K562 (cell line): ENCODE measurements around the gene GOLIM4. TPM values are rescaled to one million over a fixed set of nuclear protein-coding genes. Genes with fewer than 3 reads are reported as not detected.

Source experiments
- DIDO1 ChIP-seq: fragments of 450-650 bp; IDR thresholded peaks from 2 replicates; pipeline ENCODE4 v1.6.1; 2016; ENCODE audit warnings: low read depth, missing biosample characterization, missing genetic modification characterization
- L3MBTL2 ChIP-seq: fragments of 450-650 bp; IDR thresholded peaks from 2 replicates; pipeline ENCODE4 v1.6.1; 2016; ENCODE audit warnings: mild to moderate bottlenecking, moderate library complexity
- MNT ChIP-seq, 2 experiments: fragments of 450-650 bp; conservative IDR thresholded peaks; 2 replicates each; pipeline ENCODE4 v1.6.1; 2017; ENCODE audit warnings: mild to moderate bottlenecking in 2 of 2, moderate library complexity in 2 of 2
- RBBP5 ChIP-seq: fragments of 200-600 bp; sonication (generic); IDR thresholded peaks from 2 replicates; pipeline ENCODE4 v1.6.1; 2012; ENCODE audit warnings: borderline replicate concordance, mild to moderate bottlenecking, low read length, control low read depth, inconsistent platforms; ENCODE audit not compliant: insufficient read depth, poor library complexity, severe bottlenecking
- ZC3H11A ChIP-seq: IDR thresholded peaks from 2 replicates; pipeline ENCODE4 v1.6.1; 2012; ENCODE audit warnings: low read depth, low read length, improper control_type of control experiment
- ZNF217 ChIP-seq: sonication (generic); formaldehyde crosslinking; IDR thresholded peaks from 2 replicates; pipeline ENCODE4 v1.8.0; 2022; ENCODE audit warnings: mild to moderate bottlenecking, missing genetic modification reagents
- polyA plus RNA-seq, 8 experiments: library from polyadenylated mRNA; depleted of rRNA in 4 of 8; stranded (reverse) in 5 of 8; unstranded in 3 of 8; fragments of >200 nt; fragmentation: Nextera tagmentation in 2 of 8; fragmentation: Illumina TruSeq in 1 of 8; extraction: Ambion mirVana in 2 of 8; extraction: Trizol in 1 of 8; gene quantifications; 2 replicates each; pipeline versions ENCODE4 v1.2.1 to v1.2.3, GENCODE V29; 2011 to 2014; ENCODE audit warnings: inconsistent platforms in 1 of 8, missing spikeins in 1 of 8
- total RNA-seq, 7 experiments: library from RNA; depleted of rRNA in 6 of 7; stranded (reverse); fragments of >200 nt in 6 of 7; fragmentation: Illumina TruSeq in 2 of 7; extraction: Trizol in 2 of 7; gene quantifications; 2 replicates each; pipeline versions ENCODE4 v1.2.1 to v1.2.3, GENCODE V29; 2011 to 2021; ENCODE audit warnings: low replicate concordance in 1 of 7
- TF ChIP-seq, protein P1 (sequence below), 2 experiments: IDR thresholded peaks; 2 replicates each; pipeline ENCODE4 v1.6.1; 2011; ENCODE audit warnings: borderline replicate concordance in 1 of 2, control low read depth in 1 of 2, low read depth in 1 of 2, low read length in 1 of 2, mild to moderate bottlenecking in 1 of 2, mixed read lengths in 1 of 2, moderate library complexity in 1 of 2; ENCODE audit not compliant: insufficient read depth in 1 of 2, insufficient read length in 1 of 2, poor library complexity in 1 of 2, severe bottlenecking in 1 of 2; ENCODE audit errors: extremely low read depth in 1 of 2
- TF ChIP-seq, protein P2 (sequence below): fragments of 450-650 bp; IDR thresholded peaks from 2 replicates; pipeline ENCODE4 v1.6.1; 2018; ENCODE audit not compliant: partially characterized antibody
- TF ChIP-seq, protein P3 (sequence below): fragments of 450-650 bp; formaldehyde crosslinking; IDR thresholded peaks from 2 replicates; pipeline ENCODE4 v1.4.0; 2020; ENCODE audit warnings: mild to moderate bottlenecking, moderate library complexity

GOLIM4 gene
- total and polyA plus RNA-seq, 9 of the 15 experiments (the other 6 are each of a cell fraction or from before 2014, with no cell fraction given): 9.3 to 39.4 (median 31.0) TPM

DNA sequence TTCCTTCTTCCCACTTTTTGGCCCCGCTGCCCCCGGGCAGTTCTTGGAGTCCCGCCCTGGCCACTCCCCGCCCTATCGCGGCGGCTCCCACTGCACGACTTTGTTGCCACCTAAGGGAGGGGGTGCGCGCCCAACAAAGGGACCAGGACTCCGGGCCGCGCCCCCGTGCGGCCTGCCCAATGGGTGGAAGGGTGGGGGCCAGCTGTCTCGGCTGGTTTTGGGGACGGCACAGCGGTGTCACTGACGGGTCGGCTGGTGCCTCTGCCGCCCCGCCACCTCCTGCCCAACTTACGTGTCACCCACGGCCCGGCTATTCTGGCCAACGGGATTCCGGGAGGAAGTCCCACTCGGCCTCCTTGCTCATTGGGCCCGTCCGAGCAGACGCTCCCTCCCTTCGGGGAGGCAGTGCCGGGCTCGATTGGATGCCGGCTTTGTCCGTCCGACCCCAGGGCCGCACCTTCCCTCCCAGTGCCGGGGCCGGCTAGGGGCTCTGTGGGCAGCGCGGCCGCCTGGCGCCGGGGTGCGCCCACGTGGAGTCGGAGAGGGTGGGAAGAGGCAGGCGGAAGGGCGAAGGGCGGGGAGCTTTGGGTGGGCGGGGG, at the start of gene GOLIM4 (continued):
- TF ChIP-seq, protein P1, sequence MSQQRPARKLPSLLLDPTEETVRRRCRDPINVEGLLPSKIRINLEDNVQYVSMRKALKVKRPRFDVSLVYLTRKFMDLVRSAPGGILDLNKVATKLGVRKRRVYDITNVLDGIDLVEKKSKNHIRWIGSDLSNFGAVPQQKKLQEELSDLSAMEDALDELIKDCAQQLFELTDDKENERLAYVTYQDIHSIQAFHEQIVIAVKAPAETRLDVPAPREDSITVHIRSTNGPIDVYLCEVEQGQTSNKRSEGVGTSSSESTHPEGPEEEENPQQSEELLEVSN (IDR thresholded peaks at IDR 0.05; ENCODE audit: borderline replicate concordance in 1 of 2, extremely low read depth in 1 of 2, insufficient read depth in 1 of 2, insufficient read length in 1 of 2, low read depth in 1 of 2, low read length in 1 of 2, poor library complexity in 1 of 2, severe bottlenecking in 1 of 2): peak; percentile 83 to 99
- TF ChIP-seq, protein P2, sequence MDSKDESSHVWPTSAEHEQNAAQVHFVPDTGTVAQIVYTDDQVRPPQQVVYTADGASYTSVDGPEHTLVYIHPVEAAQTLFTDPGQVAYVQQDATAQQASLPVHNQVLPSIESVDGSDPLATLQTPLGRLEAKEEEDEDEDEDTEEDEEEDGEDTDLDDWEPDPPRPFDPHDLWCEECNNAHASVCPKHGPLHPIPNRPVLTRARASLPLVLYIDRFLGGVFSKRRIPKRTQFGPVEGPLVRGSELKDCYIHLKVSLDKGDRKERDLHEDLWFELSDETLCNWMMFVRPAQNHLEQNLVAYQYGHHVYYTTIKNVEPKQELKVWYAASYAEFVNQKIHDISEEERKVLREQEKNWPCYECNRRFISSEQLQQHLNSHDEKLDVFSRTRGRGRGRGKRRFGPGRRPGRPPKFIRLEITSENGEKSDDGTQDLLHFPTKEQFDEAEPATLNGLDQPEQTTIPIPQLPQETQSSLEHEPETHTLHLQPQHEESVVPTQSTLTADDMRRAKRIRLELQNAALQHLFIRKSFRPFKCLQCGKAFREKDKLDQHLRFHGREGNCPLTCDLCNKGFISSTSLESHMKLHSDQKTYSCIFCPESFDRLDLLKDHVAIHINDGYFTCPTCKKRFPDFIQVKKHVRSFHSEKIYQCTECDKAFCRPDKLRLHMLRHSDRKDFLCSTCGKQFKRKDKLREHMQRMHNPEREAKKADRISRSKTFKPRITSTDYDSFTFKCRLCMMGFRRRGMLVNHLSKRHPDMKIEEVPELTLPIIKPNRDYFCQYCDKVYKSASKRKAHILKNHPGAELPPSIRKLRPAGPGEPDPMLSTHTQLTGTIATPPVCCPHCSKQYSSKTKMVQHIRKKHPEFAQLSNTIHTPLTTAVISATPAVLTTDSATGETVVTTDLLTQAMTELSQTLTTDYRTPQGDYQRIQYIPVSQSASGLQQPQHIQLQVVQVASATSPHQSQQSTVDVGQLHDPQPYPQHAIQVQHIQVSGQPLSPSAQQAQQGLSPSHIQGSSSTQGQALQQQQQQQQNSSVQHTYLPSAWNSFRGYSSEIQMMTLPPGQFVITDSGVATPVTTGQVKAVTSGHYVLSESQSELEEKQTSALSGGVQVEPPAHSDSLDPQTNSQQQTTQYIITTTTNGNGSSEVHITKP: peak; percentile 93
- TF ChIP-seq L3MBTL2: no peak; the same call in 1 of the 2 replicates
- TF ChIP-seq ZC3H11A: no peak
- no peak for TF ChIP-seq MNT (conservative IDR thresholded peaks at IDR 0.05)
- no peak for TF ChIP-seq DIDO1 (tag)
- no peak for TF ChIP-seq ZNF217 (CRISPR knock-in tag)
- TF ChIP-seq RBBP5: peak; percentile 46
- TF ChIP-seq, protein P3, sequence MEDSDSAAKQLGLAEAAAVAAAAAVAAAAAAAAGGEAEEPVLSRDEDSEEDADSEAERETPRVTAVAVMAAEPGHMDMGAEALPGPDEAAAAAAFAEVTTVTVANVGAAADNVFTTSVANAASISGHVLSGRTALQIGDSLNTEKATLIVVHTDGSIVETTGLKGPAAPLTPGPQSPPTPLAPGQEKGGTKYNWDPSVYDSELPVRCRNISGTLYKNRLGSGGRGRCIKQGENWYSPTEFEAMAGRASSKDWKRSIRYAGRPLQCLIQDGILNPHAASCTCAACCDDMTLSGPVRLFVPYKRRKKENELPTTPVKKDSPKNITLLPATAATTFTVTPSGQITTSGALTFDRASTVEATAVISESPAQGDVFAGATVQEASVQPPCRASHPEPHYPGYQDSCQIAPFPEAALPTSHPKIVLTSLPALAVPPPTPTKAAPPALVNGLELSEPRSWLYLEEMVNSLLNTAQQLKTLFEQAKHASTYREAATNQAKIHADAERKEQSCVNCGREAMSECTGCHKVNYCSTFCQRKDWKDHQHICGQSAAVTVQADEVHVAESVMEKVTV (CRISPR knock-in tag): no peak
